GM23338 (cell line): Measurements from ENCODE around the gene ADAMTS7.

Experiments used
- CREB1 ChIP-seq: fragments of 250-450 bp; sonication (Bioruptor Pico); IDR thresholded peaks from 2 replicates; pipeline ENCODE4 v1.5.0; 2020; ENCODE audit warnings: low read depth, mild to moderate bottlenecking, moderate library complexity
- EZH2 ChIP-seq: fragments of 200-600 bp; sonication (generic); IDR thresholded peaks from one replicate; pipeline ENCODE4 v1.8.0; 2017; ENCODE audit warnings: antibody characterized with exemption, mild to moderate bottlenecking, low read depth; ENCODE audit not compliant: unreplicated experiment
- EZH2phosphoT487 ChIP-seq: fragments of 200-600 bp; sonication (generic); IDR thresholded peaks from one replicate; pipeline ENCODE4 v1.8.1; 2018; ENCODE audit warnings: antibody characterized with exemption; ENCODE audit not compliant: unreplicated experiment
- JUNB ChIP-seq: IDR thresholded peaks from one replicate; pipeline ENCODE4 v1.6.1; 2016; ENCODE audit warnings: antibody characterized with exemption; ENCODE audit not compliant: unreplicated experiment
- NANOG ChIP-seq: IDR thresholded peaks from 2 replicates; pipeline ENCODE4 v1.6.1; 2016; ENCODE audit warnings: antibody characterized with exemption, borderline replicate concordance
- POLR2AphosphoS5 ChIP-seq: IDR thresholded peaks from 2 replicates; pipeline ENCODE4 v1.6.1; 2016; ENCODE audit warnings: antibody characterized with exemption, low read depth
- STAT1 ChIP-seq: IDR thresholded peaks from one replicate; pipeline ENCODE4 v1.6.1; 2016; ENCODE audit warnings: antibody characterized with exemption; ENCODE audit not compliant: unreplicated experiment
- ZNF114 ChIP-seq: fragments of 250-450 bp; sonication (Bioruptor Pico); IDR thresholded peaks from 2 replicates; pipeline ENCODE4 v1.5.0; 2020; ENCODE audit warnings: mild to moderate bottlenecking, moderate library complexity
- ZNF331 ChIP-seq: fragments of 250-450 bp; sonication (Bioruptor Pico); IDR thresholded peaks from 2 replicates; pipeline ENCODE4 v1.5.0; 2020; ENCODE audit warnings: low read depth, mild to moderate bottlenecking, moderate library complexity
- TF ChIP-seq, protein P1 (sequence below), 2 experiments: fragments of 200-600 bp in 1 of 2; sonication (generic) in 1 of 2; conservative IDR thresholded peaks; 2 replicates each; pipeline versions ENCODE4 v1.5.1 to v1.6.1; 2016 to 2017; ENCODE audit warnings: antibody characterized with exemption in 2 of 2, low read depth in 2 of 2, mild to moderate bottlenecking in 2 of 2, moderate library complexity in 1 of 2
- TF ChIP-seq, protein P2 (sequence below): IDR thresholded peaks from one replicate; pipeline ENCODE4 v1.6.1; 2018; ENCODE audit warnings: antibody characterized with exemption; ENCODE audit not compliant: unreplicated experiment
- TF ChIP-seq, protein P3 (sequence below): fragments of 250-450 bp; sonication (Bioruptor Pico); IDR thresholded peaks from 2 replicates; pipeline ENCODE4 v1.5.0; 2020; ENCODE audit warnings: mild to moderate bottlenecking, moderate library complexity
- TF ChIP-seq, protein P4 (sequence below): IDR thresholded peaks from 2 replicates; pipeline ENCODE4 v1.6.1; 2016; ENCODE audit warnings: antibody characterized with exemption

DNA sequence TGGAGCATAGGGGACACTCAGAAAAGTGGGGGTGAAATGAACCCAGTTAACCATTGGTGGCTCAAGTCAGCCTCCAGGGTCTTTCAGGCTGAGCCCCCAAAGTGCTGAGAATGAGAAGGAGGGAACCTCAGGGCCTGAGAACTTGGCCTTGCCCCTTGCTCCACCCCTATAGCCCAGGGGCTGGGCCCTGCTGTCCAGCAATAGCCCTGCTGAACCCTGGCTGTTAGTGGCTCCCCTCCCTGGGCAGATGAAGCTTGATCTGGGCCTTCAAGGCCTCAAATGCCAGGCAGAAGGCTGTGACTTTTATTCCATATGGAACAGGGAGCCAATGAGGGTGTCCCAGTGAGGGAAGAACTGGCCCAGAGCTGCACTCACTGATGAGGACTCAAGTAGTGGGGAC is 16.2 kb downstream of the ADAMTS7 start:
- TF ChIP-seq, protein P1, sequence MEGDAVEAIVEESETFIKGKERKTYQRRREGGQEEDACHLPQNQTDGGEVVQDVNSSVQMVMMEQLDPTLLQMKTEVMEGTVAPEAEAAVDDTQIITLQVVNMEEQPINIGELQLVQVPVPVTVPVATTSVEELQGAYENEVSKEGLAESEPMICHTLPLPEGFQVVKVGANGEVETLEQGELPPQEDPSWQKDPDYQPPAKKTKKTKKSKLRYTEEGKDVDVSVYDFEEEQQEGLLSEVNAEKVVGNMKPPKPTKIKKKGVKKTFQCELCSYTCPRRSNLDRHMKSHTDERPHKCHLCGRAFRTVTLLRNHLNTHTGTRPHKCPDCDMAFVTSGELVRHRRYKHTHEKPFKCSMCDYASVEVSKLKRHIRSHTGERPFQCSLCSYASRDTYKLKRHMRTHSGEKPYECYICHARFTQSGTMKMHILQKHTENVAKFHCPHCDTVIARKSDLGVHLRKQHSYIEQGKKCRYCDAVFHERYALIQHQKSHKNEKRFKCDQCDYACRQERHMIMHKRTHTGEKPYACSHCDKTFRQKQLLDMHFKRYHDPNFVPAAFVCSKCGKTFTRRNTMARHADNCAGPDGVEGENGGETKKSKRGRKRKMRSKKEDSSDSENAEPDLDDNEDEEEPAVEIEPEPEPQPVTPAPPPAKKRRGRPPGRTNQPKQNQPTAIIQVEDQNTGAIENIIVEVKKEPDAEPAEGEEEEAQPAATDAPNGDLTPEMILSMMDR (conservative IDR thresholded peaks at IDR 0.05; ENCODE audit: low read depth in 2 of 2) = no peak
- TF ChIP-seq JUNB = no peak
- no peak for TF ChIP-seq EZH2phosphoT487
- TF ChIP-seq EZH2 = no peak
- no peak for TF ChIP-seq POLR2AphosphoS5
- TF ChIP-seq CREB1 (CRISPR knock-in tag) = no peak
- TF ChIP-seq, protein P2, sequence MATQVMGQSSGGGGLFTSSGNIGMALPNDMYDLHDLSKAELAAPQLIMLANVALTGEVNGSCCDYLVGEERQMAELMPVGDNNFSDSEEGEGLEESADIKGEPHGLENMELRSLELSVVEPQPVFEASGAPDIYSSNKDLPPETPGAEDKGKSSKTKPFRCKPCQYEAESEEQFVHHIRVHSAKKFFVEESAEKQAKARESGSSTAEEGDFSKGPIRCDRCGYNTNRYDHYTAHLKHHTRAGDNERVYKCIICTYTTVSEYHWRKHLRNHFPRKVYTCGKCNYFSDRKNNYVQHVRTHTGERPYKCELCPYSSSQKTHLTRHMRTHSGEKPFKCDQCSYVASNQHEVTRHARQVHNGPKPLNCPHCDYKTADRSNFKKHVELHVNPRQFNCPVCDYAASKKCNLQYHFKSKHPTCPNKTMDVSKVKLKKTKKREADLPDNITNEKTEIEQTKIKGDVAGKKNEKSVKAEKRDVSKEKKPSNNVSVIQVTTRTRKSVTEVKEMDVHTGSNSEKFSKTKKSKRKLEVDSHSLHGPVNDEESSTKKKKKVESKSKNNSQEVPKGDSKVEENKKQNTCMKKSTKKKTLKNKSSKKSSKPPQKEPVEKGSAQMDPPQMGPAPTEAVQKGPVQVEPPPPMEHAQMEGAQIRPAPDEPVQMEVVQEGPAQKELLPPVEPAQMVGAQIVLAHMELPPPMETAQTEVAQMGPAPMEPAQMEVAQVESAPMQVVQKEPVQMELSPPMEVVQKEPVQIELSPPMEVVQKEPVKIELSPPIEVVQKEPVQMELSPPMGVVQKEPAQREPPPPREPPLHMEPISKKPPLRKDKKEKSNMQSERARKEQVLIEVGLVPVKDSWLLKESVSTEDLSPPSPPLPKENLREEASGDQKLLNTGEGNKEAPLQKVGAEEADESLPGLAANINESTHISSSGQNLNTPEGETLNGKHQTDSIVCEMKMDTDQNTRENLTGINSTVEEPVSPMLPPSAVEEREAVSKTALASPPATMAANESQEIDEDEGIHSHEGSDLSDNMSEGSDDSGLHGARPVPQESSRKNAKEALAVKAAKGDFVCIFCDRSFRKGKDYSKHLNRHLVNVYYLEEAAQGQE = peak; percentile 45
- no peak for TF ChIP-seq STAT1
- TF ChIP-seq, protein P3, sequence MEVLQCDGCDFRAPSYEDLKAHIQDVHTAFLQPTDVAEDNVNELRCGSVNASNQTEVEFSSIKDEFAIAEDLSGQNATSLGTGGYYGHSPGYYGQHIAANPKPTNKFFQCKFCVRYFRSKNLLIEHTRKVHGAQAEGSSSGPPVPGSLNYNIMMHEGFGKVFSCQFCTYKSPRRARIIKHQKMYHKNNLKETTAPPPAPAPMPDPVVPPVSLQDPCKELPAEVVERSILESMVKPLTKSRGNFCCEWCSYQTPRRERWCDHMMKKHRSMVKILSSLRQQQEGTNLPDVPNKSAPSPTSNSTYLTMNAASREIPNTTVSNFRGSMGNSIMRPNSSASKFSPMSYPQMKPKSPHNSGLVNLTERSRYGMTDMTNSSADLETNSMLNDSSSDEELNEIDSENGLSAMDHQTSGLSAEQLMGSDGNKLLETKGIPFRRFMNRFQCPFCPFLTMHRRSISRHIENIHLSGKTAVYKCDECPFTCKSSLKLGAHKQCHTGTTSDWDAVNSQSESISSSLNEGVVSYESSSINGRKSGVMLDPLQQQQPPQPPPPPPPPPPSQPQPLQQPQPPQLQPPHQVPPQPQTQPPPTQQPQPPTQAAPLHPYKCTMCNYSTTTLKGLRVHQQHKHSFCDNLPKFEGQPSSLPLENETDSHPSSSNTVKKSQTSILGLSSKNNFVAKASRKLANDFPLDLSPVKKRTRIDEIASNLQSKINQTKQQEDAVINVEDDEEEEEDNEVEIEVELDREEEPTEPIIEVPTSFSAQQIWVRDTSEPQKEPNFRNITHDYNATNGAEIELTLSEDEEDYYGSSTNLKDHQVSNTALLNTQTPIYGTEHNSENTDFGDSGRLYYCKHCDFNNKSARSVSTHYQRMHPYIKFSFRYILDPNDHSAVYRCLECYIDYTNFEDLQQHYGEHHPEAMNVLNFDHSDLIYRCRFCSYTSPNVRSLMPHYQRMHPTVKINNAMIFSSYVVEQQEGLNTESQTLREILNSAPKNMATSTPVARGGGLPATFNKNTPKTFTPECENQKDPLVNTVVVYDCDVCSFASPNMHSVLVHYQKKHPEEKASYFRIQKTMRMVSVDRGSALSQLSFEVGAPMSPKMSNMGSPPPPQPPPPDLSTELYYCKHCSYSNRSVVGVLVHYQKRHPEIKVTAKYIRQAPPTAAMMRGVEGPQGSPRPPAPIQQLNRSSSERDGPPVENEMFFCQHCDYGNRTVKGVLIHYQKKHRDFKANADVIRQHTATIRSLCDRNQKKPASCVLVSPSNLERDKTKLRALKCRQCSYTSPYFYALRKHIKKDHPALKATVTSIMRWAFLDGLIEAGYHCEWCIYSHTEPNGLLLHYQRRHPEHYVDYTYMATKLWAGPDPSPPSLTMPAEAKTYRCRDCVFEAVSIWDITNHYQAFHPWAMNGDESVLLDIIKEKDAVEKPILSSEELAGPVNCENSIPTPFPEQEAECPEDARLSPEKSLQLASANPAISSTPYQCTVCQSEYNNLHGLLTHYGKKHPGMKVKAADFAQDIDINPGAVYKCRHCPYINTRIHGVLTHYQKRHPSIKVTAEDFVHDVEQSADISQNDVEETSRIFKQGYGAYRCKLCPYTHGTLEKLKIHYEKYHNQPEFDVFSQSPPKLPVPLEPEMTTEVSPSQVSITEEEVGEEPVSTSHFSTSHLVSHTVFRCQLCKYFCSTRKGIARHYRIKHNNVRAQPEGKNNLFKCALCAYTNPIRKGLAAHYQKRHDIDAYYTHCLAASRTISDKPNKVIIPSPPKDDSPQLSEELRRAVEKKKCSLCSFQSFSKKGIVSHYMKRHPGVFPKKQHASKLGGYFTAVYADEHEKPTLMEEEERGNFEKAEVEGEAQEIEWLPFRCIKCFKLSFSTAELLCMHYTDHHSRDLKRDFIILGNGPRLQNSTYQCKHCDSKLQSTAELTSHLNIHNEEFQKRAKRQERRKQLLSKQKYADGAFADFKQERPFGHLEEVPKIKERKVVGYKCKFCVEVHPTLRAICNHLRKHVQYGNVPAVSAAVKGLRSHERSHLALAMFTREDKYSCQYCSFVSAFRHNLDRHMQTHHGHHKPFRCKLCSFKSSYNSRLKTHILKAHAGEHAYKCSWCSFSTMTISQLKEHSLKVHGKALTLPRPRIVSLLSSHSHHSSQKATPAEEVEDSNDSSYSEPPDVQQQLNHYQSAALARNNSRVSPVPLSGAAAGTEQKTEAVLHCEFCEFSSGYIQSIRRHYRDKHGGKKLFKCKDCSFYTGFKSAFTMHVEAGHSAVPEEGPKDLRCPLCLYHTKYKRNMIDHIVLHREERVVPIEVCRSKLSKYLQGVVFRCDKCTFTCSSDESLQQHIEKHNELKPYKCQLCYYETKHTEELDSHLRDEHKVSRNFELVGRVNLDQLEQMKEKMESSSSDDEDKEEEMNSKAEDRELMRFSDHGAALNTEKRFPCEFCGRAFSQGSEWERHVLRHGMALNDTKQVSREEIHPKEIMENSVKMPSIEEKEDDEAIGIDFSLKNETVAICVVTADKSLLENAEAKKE (CRISPR knock-in tag) = no peak
- TF ChIP-seq, protein P4, sequence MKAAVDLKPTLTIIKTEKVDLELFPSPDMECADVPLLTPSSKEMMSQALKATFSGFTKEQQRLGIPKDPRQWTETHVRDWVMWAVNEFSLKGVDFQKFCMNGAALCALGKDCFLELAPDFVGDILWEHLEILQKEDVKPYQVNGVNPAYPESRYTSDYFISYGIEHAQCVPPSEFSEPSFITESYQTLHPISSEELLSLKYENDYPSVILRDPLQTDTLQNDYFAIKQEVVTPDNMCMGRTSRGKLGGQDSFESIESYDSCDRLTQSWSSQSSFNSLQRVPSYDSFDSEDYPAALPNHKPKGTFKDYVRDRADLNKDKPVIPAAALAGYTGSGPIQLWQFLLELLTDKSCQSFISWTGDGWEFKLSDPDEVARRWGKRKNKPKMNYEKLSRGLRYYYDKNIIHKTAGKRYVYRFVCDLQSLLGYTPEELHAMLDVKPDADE = no peak
- no peak for TF ChIP-seq NANOG
- TF ChIP-seq ZNF114 = no peak
- no peak for TF ChIP-seq ZNF331
